SJCRH30 (cell line): ENCODE results near the gene ZPR1. TPM values are rescaled to one million over a fixed set of nuclear protein-coding genes. Genes with fewer than 3 reads are reported as not detected.

Experiments
- DNase-seq, 2 experiments: peaks; one replicate each; pipeline ENCODE4 v3.0.0-alpha.2; 2015 to 2020
- H3K27ac ChIP-seq: fragments of 250-450 bp; sonication (Bioruptor Pico); 2 replicates; pipeline ENCODE4 v1.5.1; 2020; ENCODE audit warnings: mild to moderate bottlenecking, moderate library complexity
- H3K27me3 ChIP-seq: fragments of 250-450 bp; sonication (Bioruptor Pico); 2 replicates; pipeline ENCODE4 v1.5.1; 2020; ENCODE audit warnings: mild to moderate bottlenecking, moderate library complexity
- H3K36me3 ChIP-seq: fragments of 250-450 bp; sonication (Bioruptor Pico); 2 replicates; pipeline ENCODE4 v1.5.1; 2020; ENCODE audit warnings: mild to moderate bottlenecking, moderate library complexity
- H3K4me1 ChIP-seq: fragments of 250-450 bp; sonication (Bioruptor Pico); 2 replicates; pipeline ENCODE4 v1.5.1; 2020; ENCODE audit warnings: mild to moderate bottlenecking, moderate library complexity
- H3K4me3 ChIP-seq: fragments of 250-450 bp; sonication (Bioruptor Pico); 2 replicates; pipeline ENCODE4 v1.5.1; 2020; ENCODE audit warnings: mild to moderate bottlenecking, moderate library complexity
- H3K9me3 ChIP-seq: fragments of 250-450 bp; sonication (Bioruptor Pico); replicated peaks from 2 replicates; pipeline ENCODE4 v1.5.1; 2020; ENCODE audit warnings: mild to moderate bottlenecking, moderate library complexity
- total RNA-seq: library from RNA; depleted of rRNA; stranded (reverse); fragments of >200 nt; shearing (Covaris generic); gene quantifications from 2 replicates; pipeline ENCODE4 v1.2.3, GENCODE V29; 2014

ZPR1 gene
- total RNA-seq, 1 experiment from 2014 or later = 42.3 TPM

GRCh38 chr11:116828632-116829524, 41.1 kb upstream of the ZPR1 start:
- Histone ChIP-seq H3K4me3 (no peak overlapping the region), H3K4me1 (no peaks in the 10 kb centered on the region), H3K27me3 (no peaks in the 10 kb centered on the region), H3K27ac (no peak overlapping the region), H3K9me3 (no peaks in the 10 kb centered on the region), H3K36me3 (no peaks in the 10 kb centered on the region)
- no peak for DNase-seq

GRCh38 chr11:116827461-116827860, 39.6 kb upstream of the ZPR1 start:
- no peak overlapping the region for H3K4me3 ChIP-seq
- H3K27me3 ChIP-seq = no peaks in the 10 kb centered on the region
- H3K9me3 ChIP-seq = no peaks in the 10 kb centered on the region
- H3K36me3 ChIP-seq = no peaks in the 10 kb centered on the region
- H3K4me1 ChIP-seq = no peaks in the 10 kb centered on the region
- H3K27ac ChIP-seq = no peak overlapping the region
- no peak for DNase-seq

- no peak for DNase-seq
- H3K27ac ChIP-seq = no peak overlapping the region
- H3K4me1 ChIP-seq = no peaks in the 10 kb centered on the region
- no peak overlapping the region for H3K4me3 ChIP-seq
- no peaks in the 10 kb centered on the region for H3K36me3 ChIP-seq
- H3K9me3 ChIP-seq = no peaks in the 10 kb centered on the region
- H3K27me3 ChIP-seq = no peaks in the 10 kb centered on the region
Measured at GRCh38 chr11:116826751-116827431, 39.1 kb upstream of the ZPR1 start.

DNA sequence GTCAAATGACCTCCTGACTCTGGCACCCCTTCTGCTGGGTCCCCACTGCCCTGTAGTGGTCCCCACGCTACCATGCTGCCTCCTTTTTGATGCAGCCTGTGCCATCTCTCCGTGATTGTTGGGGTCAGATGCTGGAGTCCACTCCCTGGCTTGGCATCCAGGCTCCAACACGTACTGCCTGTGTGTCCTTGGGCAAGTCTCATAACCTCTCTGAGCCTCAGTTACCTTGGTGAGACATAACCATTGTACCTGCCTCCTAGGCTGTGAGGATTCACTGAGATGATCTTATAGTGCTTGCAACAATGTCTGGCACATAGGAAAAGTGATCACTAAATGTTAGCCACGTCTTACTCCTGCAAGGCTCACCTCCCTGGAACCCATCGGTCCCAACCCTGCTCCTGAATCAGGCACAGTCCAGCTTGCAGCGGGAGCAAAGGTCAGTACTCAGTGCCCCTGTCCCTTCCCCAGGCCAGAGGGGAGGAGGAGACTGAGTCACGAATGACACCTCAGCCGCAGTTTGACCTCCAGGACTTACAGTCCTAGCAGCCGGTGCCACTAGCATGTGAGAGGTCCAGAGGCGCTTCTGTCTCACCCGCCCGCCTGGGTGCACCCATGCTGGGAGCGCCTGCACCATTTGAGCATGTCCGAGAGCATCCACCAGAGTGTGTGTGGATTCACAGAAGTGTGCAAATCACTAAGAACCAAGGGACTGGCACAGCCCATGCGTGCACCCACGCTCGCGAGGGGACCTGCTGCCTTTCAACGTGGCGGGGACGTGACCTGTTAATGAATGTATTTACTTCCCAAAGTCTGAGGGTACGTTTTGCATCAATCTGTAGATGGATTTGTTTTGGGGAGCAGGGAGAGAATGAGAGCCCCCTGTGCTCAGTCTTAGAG, 38.3 kb upstream of the ZPR1 start:
- Histone ChIP-seq H3K36me3 (no peaks in the 10 kb centered on the region), H3K4me3 (no peak overlapping the region), H3K27me3 (no peaks in the 10 kb centered on the region), H3K27ac (no peak overlapping the region), H3K9me3 (no peaks in the 10 kb centered on the region), H3K4me1 (no peaks in the 10 kb centered on the region)
- no peak for DNase-seq

DNA sequence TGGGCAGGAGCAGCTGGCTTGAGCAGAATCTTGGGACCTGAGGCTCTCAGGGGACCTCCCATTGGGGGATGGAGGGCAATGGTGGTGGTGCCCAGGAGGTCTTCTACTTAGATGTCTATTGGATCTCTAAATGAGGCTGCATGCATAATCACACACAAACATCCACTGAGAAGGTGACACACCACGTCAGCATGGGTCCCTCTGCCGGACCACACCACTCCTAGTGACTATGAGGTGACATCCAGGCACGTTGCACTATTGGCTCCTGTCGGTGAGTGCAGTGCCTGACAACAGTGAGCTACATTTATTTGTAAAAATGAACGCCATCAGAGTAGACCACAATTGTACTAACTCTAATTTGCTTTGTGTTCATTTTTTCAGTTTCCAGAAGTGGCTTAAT, 37.6 kb upstream of the ZPR1 start:
- no peaks in the 10 kb centered on the region for H3K9me3 ChIP-seq
- H3K27ac ChIP-seq = no peak overlapping the region
- no peaks in the 10 kb centered on the region for H3K36me3 ChIP-seq
- no peaks in the 10 kb centered on the region for H3K4me1 ChIP-seq
- H3K27me3 ChIP-seq = no peaks in the 10 kb centered on the region
- DNase-seq = no peak
- no peak overlapping the region for H3K4me3 ChIP-seq

- H3K27ac ChIP-seq = no peak within 1 kb of the TSS
- no peak within 1 kb of the TSS for H3K4me3 ChIP-seq
- no peaks in the 10 kb centered on the region for H3K4me1 ChIP-seq
- no peak for DNase-seq
- no peaks in the 10 kb centered on the region for H3K36me3 ChIP-seq
- no peaks in the 10 kb centered on the region for H3K27me3 ChIP-seq
- H3K9me3 ChIP-seq = no peaks in the 10 kb centered on the region
Measured at GRCh38 chr11:116823031-116823843, 35.4 kb upstream of the ZPR1 start, which contains the start of gene APOA4. APOA4 (minus strand) TSS chr11:116823304; CDS start chr11:116823191, 113 bp downstream.

DNA sequence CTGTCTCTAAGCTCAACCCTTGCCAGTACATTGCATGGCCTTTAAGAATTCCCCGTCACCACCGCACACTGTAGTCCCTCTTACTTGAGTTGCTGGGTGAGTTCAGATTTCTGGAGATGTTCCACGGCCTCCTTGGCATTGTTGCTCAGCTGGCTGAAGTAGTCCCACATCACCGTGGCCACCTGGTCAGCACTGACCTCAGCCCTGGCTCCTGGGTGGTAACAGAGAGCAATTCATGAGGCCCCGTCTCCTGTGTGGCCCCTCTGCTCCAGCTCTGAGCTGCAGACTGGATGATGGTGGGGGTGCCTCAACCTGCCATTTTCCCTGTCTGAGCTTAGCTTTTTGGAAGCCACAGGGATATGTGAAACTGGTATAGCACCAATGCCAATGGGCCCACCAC, 34.8 kb upstream of the ZPR1 start:
- no peak for DNase-seq
- no peaks in the 10 kb centered on the region for H3K9me3 ChIP-seq
- H3K36me3 ChIP-seq = no peaks in the 10 kb centered on the region
- H3K4me3 ChIP-seq = no peak overlapping the region
- H3K27ac ChIP-seq = no peak overlapping the region
- no peaks in the 10 kb centered on the region for H3K27me3 ChIP-seq
- no peaks in the 10 kb centered on the region for H3K4me1 ChIP-seq

DNA sequence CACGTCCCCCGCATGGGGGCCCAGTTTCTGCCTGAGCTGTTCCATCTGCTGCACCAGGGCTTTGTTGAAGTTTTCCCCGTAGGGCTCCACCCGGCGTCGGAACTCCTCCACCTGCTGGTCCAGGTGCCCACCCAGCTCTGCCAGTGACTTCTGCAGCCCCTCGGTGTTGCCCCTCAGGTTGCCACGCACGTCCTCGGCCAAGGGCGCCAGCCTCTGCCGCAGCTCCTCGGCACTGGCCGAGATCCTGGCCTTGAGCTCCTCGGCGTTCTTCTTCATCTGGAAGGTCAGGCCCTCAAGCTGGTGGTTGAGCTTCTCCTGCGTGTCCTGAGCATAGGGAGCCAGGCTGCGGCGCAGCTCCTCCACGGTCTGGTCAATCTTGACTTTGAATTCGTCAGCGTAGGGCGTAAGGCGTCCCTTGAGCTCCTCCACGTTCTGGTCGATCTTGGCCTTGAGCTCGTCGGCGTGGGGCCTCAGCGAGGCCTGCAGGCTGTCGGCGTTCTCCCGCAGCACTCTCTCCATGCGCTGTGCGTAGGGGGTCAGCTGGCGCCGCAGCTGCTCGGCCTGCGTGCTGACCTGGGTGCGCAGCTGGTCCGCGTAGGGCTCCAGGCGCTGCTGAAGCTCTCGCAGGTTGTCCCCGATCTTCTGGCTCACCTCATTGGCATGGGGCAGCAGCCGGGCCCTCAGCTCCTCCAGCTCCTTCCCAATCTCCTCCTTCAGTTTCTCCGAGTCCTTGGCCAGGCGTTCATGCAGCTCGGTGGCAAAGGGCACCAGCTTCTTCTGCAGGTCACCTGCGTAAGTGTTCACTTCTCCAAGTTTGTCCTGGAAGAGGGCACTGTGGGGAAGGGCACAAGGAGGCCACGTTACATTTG, 33.5 kb upstream of the ZPR1 start:
- Histone ChIP-seq H3K9me3 (no peaks in the 10 kb centered on the region), H3K27ac (no peak overlapping the region), H3K36me3 (no peaks in the 10 kb centered on the region), H3K4me1 (no peaks in the 10 kb centered on the region), H3K4me3 (no peak overlapping the region), H3K27me3 (no peaks in the 10 kb centered on the region)
- DNase-seq = no peak

- H3K27me3 ChIP-seq = no peaks in the 10 kb centered on the region
- no peak overlapping the region for H3K27ac ChIP-seq
- no peak for DNase-seq
- no peaks in the 10 kb centered on the region for H3K9me3 ChIP-seq
- H3K36me3 ChIP-seq = no peaks in the 10 kb centered on the region
- H3K4me3 ChIP-seq = no peak overlapping the region
- H3K4me1 ChIP-seq = no peaks in the 10 kb centered on the region
Measured at GRCh38 chr11:116819049-116819448, 31.2 kb upstream of the ZPR1 start.

GRCh38 chr11:116814502-116814901, 26.7 kb upstream of the ZPR1 start:
- H3K9me3 ChIP-seq = no peaks in the 10 kb centered on the region
- H3K36me3 ChIP-seq = no peaks in the 10 kb centered on the region
- H3K4me1 ChIP-seq = no peaks in the 10 kb centered on the region
- H3K27me3 ChIP-seq = no peaks in the 10 kb centered on the region
- no peak overlapping the region for H3K27ac ChIP-seq
- no peak overlapping the region for H3K4me3 ChIP-seq
- DNase-seq = no peak

DNA sequence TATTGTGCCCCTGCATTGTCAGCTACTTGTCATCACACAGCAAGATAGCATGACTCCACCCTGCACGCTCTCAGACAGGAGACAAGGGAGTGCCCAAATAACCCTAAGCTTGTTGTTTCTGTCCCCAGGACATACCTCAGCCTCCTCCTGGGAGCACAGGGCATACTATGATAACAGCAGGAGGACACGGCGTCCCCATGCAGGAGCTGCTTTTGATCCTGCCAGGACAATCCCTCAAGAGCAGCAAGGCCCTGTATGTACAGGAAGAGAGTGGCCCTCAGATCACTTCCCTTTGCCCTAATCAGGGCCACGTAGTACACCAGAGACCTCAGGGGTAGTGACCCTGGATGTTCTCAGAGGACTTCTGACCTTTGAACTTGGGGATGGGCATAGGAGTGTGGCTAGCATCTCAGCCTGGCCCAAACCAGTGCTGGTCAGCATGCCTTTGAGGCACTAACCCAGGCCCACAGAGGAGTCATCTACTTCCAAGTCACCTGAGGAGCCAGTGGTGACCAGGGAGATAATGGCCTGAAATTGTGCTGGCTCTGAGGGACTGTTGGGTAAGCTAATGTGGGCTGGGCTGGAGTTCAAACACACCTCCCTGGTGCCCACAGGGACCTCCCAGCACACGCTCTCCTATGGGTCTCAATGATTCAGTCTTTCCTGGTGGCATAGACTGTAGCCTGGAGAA, 26.1 kb upstream of the ZPR1 start:
- Histone ChIP-seq H3K9me3 (no peaks in the 10 kb centered on the region), H3K36me3 (no peaks in the 10 kb centered on the region), H3K4me1 (no peaks in the 10 kb centered on the region), H3K27me3 (no peaks in the 10 kb centered on the region), H3K27ac (no peak overlapping the region), H3K4me3 (no peak overlapping the region)
- no peak for DNase-seq

- Histone ChIP-seq H3K4me1 (no peaks in the 10 kb centered on the region), H3K27me3 (no peaks in the 10 kb centered on the region)
- no peak for DNase-seq
Measured at GRCh38 chr11:116813170-116813569, 25.3 kb upstream of the ZPR1 start.

GRCh38 chr11:116812109-116812508, 24.3 kb upstream of the ZPR1 start:
- Histone ChIP-seq H3K27me3 (no peaks in the 10 kb centered on the region), H3K27ac (no peak overlapping the region), H3K36me3 (no peaks in the 10 kb centered on the region), H3K9me3 (no peaks in the 10 kb centered on the region), H3K4me3 (no peak overlapping the region), H3K4me1 (no peaks in the 10 kb centered on the region)
- no peak for DNase-seq

More at GRCh38 chr11:116813170-116813569, 25.3 kb upstream of the ZPR1 start:
- Histone ChIP-seq H3K36me3 (no peaks in the 10 kb centered on the region), H3K9me3 (no peaks in the 10 kb centered on the region), H3K4me3 (no peak overlapping the region), H3K27ac (no peak overlapping the region)
